HG02571 (cell line): ENCODE results near the gene HYAL1.
A peak's percentile ranks its signal among the peaks of the same experiment; 100 is the strongest.
"Not testable (repeated sequence)": the region's sequence is repeated elsewhere in the genome, so short reads cannot be mapped to it uniquely, and the experiment has no call there.

Source experiments
- ATAC-seq: cut with Tn5 transposase; IDR thresholded peaks from one replicate; pipeline ENCODE4 v1.9.1; 2021; ENCODE audit warnings: mild to moderate bottlenecking, moderate library complexity; ENCODE audit not compliant: unreplicated experiment

Gene HYAL1

GRCh38 chr3:50295553-50296431, 7.6 kb downstream of the HYAL1 start:
- ATAC-seq: no peak

GRCh38 chr3:50294492-50295403, 8.6 kb downstream of the HYAL1 start:
- no peak for ATAC-seq

- no peak for ATAC-seq
Observed at GRCh38 chr3:50294089-50294488, 9.3 kb downstream of the HYAL1 start.

- no peak for ATAC-seq
Observed at GRCh38 chr3:50293079-50293801, 10.1 kb downstream of the HYAL1 start.

GRCh38 chr3:50292159-50293078, 11.0 kb downstream of the HYAL1 start, which contains the start of gene IFRD2:
IFRD2 (minus strand) TSS chr3:50292429; CDS start chr3:50292274, 155 bp downstream.
- peak; percentile 83 for ATAC-seq

- no peak for ATAC-seq
Observed at GRCh38 chr3:50290161-50290641, 13.2 kb downstream of the HYAL1 start.

- ATAC-seq: no peak
Observed at GRCh38 chr3:50289130-50289529, 14.2 kb downstream of the HYAL1 start.

GRCh38 chr3:50288387-50289007, 14.9 kb downstream of the HYAL1 start:
- ATAC-seq: no peak

- no peak for ATAC-seq
Observed at GRCh38 chr3:50287262-50287661, 16.1 kb downstream of the HYAL1 start.

GRCh38 chr3:50286322-50287227, 16.8 kb downstream of the HYAL1 start:
- ATAC-seq: no peak

GRCh38 chr3:50284121-50284520, 19.3 kb downstream of the HYAL1 start:
- not testable (repeated sequence) for ATAC-seq

- ATAC-seq: no peak
Observed at GRCh38 chr3:50279255-50280016, 23.9 kb downstream of the HYAL1 start.

GRCh38 chr3:50278880-50279224, 24.5 kb downstream of the HYAL1 start, which contains the start of gene LSMEM2:
LSMEM2 (plus strand) TSS chr3:50279087; CDS start chr3:50279114, 27 bp downstream.
- no peak for ATAC-seq

GRCh38 chr3:50278123-50278879, 25.1 kb downstream of the HYAL1 start:
- no peak for ATAC-seq

GRCh38 chr3:50276762-50277101, 26.6 kb downstream of the HYAL1 start:
- ATAC-seq: no peak

- ATAC-seq: no peak
Observed at GRCh38 chr3:50275996-50276761, 27.2 kb downstream of the HYAL1 start.
